ENCODE results near the gene C15orf40. TPM values are rescaled to one million over a fixed set of nuclear protein-coding genes. Genes with fewer than 3 reads are reported as not detected.

C15orf40 gene
- total RNA-seq (2022; extraction: Qiagen RNA extraction; ENCODE audit: low read depth): 41.2 to 47.7 TPM (median 45.5 TPM) in 5 replicates

DNA sequence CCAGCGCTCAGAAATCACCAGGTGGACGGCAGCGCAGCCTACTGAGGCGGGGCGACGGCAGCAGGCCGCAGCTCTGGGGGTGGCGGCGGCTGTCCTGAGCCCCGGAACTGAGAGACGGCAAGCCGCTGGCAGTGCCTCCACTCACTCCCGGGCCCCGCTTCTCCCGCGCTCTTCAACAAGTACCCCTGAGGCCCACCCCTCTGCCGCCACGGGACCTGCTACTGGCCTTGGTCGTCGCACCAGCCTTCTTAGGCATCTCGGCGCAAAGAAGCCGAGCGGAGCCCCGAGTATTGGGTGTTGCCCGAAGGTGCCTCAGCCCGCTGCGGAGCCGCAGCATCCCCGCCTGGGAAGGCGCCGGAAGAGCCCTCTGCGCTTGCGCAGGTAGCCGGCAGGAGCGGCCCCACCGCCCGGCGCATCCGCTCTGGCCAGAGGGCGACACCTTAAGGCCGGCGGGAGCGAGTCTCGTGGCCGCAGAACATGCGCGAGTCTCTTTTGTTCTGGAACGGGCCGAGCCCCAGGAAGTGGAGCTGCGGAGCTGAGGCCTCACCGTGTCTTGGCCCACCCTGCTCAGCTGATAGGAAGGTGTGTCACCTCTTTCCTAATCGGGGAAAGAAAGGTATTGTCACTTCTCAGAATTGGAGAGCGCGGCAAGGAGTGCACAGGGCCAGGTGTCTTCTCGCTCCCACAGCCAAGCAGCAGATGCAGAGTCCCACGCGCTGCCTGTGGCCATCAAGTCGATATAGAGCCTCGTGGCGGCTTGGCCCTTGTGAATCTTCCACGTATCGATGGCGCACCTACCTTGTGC, at the start of gene C15orf40:
Gene C15orf40 (minus strand): TSS at position 369 of the 805 bp plus-strand sequence. CDS start 32 bp downstream, at position 337.

DNA sequence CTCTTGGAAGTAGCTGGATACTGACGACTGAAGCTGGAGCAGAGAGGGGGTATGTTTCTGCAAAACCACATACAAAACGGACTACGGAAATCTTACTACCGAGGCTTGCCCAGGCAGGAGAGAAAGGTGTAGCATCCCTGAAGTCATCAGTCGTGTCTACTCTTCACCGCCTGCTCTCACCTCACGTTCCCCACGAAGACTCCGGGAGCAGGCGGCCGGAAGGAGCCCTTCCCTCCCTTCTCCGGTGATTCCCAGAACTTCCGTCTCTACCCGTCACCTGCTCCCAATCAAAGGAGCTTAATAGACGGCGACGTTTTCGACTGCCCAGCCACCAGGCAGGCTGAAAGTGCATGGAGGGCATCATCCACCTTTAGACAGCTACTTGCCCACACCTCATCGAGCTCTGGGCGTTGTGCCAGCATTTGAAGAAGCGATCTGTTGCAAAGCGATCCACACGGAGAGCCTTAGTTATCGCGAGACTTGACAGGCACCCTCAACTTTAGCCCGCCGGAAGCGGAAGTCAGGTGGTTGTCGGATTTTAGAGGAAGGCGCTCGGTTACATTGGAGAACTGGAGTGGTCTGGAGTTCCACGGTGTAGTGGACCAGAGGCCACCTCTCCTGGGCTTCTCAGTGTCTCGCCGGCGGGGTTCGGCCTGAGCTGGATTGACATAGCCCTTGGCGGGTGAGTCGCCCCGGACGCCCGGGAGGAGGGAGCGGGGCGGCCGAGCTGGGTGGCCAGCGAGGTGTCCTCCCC, 25.6 kb downstream of the C15orf40 start, which contains the start of gene RAMAC:
Gene RAMAC (plus strand): TSS at position 523 of the 754 bp plus-strand sequence. CDS start 2,809 bp downstream, outside the sequence.

GRCh38 chr15:82952158-82953081, 59.0 kb downstream of the C15orf40 start, which contains the start of gene HOMER2:
Gene HOMER2, minus strand, starts transcription at chr15:82952720. Its CDS starts 185 bp downstream, at chr15:82952535.

Other genes with a start within 250 kb of the C15orf40 start
- gene FSD2, start 205.6 kb downstream of the C15orf40 start, total RNA-seq (2022; extraction: Qiagen RNA extraction; ENCODE audit: low read depth): 0.13 TPM in 1 of 5 replicates, not detected in the others
- 6.2 to 7.6 TPM (median 6.5 TPM) in 5 replicates for gene WHAMM, start 202.0 kb downstream of the C15orf40 start, total RNA-seq (2022; extraction: Qiagen RNA extraction; ENCODE audit: low read depth)
- 15.2 to 19.3 TPM (median 15.5 TPM) in 5 replicates for gene HOMER2, start 58.9 kb downstream of the C15orf40 start, total RNA-seq (2022; extraction: Qiagen RNA extraction; ENCODE audit: low read depth)
- gene RAMAC, start 25.4 kb downstream of the C15orf40 start, total RNA-seq (2022; extraction: Qiagen RNA extraction; ENCODE audit: low read depth): 38.9 to 67.5 TPM (median 39.6 TPM) in 5 replicates
- 43.2 to 67.3 TPM (median 55.5 TPM) in 5 replicates for gene BTBD1, start 55.6 kb upstream of the C15orf40 start, total RNA-seq (2022; extraction: Qiagen RNA extraction; ENCODE audit: low read depth)
- gene TM6SF1, start 96.0 kb upstream of the C15orf40 start, total RNA-seq (2022; extraction: Qiagen RNA extraction; ENCODE audit: low read depth): 0.11 to 0.13 TPM in 2 of 5 replicates, not detected in the others
- 51.9 to 99.0 TPM (median 57.5 TPM) in 5 replicates for gene HDGFL3, start 196.2 kb upstream of the C15orf40 start, total RNA-seq (2022; extraction: Qiagen RNA extraction; ENCODE audit: low read depth)